DOHH2 (cell line): Measurements from ENCODE around the gene LMBRD2.
"Not testable (repeated sequence)": the region's sequence is repeated elsewhere in the genome, so short reads cannot be mapped to it uniquely, and the experiment has no call there.

Experiments
- H3F3A ChIP-seq: fragments of 200-600 bp; sonication (generic), shearing (Covaris generic); 2 replicates; pipeline ENCODE4 v1.6.0; 2016; ENCODE audit warnings: antibody characterized with exemption, mild to moderate bottlenecking; ENCODE audit not compliant: control insufficient read depth, insufficient read depth
- H3K27ac ChIP-seq: fragments of 200-600 bp; sonication (generic); 2 replicates; pipeline ENCODE4 v1.5.1; 2014; ENCODE audit warnings: low read depth, mild to moderate bottlenecking, low read length, moderate library complexity
- H3K27me3 ChIP-seq: fragments of 200-600 bp; sonication (generic); 2 replicates; pipeline ENCODE4 v1.6.1; 2014; ENCODE audit warnings: mild to moderate bottlenecking, low read length, mixed read lengths; ENCODE audit not compliant: control insufficient read depth
- H3K36me3 ChIP-seq: fragments of 200-600 bp; sonication (generic); 2 replicates; pipeline ENCODE4 v1.6.1; 2014; ENCODE audit warnings: mild to moderate bottlenecking, low read length, moderate library complexity, mixed read lengths; ENCODE audit not compliant: control insufficient read depth
- H3K4me1 ChIP-seq: fragments of 200-600 bp; sonication (generic); 2 replicates; pipeline ENCODE4 v1.6.1; 2014; ENCODE audit warnings: mild to moderate bottlenecking, low read length, mixed read lengths; ENCODE audit not compliant: control insufficient read depth
- H3K4me2 ChIP-seq: fragments of 200-600 bp; sonication (generic); 2 replicates; pipeline ENCODE4 v1.6.0; 2014; ENCODE audit warnings: mild to moderate bottlenecking, low read length, moderate library complexity
- H3K4me3 ChIP-seq: fragments of 200-600 bp; sonication (generic); 2 replicates; pipeline ENCODE4 v1.5.1; 2014; ENCODE audit warnings: mild to moderate bottlenecking, low read length, mixed read lengths
- H3K79me2 ChIP-seq: fragments of 200-600 bp; sonication (generic); 2 replicates; pipeline ENCODE4 v1.6.1; 2014; ENCODE audit warnings: mild to moderate bottlenecking, low read length, mixed read lengths; ENCODE audit not compliant: control insufficient read depth
- H3K9me2 ChIP-seq: fragments of 200-600 bp; sonication (generic); replicated peaks from 2 replicates; pipeline ENCODE4 v1.6.1; 2014; ENCODE audit warnings: mild to moderate bottlenecking, low read length, mixed read lengths; ENCODE audit not compliant: control insufficient read depth
- H3K9me3 ChIP-seq: fragments of 200-600 bp; sonication (generic); 2 replicates; pipeline ENCODE4 v1.6.1; 2014; ENCODE audit warnings: antibody characterized with exemption, low read length, mixed read lengths; ENCODE audit not compliant: control insufficient read depth, insufficient read depth
- H4K20me1 ChIP-seq: fragments of 200-600 bp; sonication (generic); 2 replicates; pipeline ENCODE4 v1.6.0; 2014; ENCODE audit warnings: low read depth, mild to moderate bottlenecking, antibody characterized with exemption, low read length, moderate library complexity; ENCODE audit not compliant: control insufficient read depth, insufficient read depth
- EZH2phosphoT487 ChIP-seq: fragments of 200-600 bp; sonication (generic); IDR thresholded peaks from 2 replicates; pipeline ENCODE4 v1.6.1; 2017; ENCODE audit warnings: borderline replicate concordance, mild to moderate bottlenecking, antibody characterized with exemption, low read length, moderate library complexity, mixed read lengths
- TF ChIP-seq, protein P1 (sequence below): fragments of 200-600 bp; sonication (generic); IDR thresholded peaks from one replicate; pipeline ENCODE4 v1.5.1; 2014; ENCODE audit warnings: antibody characterized with exemption, mild to moderate bottlenecking, low read depth, low read length; ENCODE audit not compliant: poor library complexity, severe bottlenecking

The LMBRD2 gene

DNA sequence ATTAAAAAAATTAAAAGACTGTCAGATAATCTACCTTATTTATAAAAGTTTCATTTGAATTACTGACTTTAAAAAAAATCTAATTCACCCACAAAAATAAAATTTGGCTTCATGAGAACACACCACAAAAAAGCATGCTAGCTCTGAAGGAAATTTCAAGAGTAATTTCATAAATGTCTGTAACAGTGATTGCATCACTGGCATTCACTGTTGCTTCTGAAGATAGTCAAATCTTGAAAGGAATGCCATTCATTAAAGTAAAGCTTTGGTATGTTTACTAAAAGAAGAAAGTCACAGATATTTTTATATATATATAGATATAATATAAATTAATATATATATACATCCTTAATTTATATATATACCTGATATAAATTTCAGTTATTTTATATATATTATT is 46.6 kb upstream of the LMBRD2 start:
- no peak overlapping the region for H3K27ac ChIP-seq

DNA sequence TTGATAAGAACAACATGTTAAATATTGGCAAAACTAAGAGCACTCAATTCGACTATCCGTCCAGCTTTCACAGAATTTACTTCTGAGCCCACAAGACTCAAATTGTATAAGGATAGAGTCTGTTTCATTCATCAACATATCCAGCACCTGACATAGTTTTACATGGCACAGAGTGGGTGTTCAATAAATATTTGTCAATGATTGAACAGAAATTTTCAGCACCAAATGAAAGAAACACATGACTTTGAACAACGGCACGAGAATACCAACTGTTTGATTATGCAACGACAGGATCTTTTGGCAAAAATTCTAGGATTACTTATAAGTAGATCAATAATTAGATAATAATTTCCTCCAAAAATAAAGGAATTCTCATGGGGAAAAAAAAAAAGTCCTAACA is 42.1 kb upstream of the LMBRD2 start:
- Histone ChIP-seq H3K27me3 (no peaks in the 10 kb centered on the region), H3K4me1 (no peaks in the 10 kb centered on the region), H4K20me1 (no peaks in the 10 kb centered on the region), H3K36me3 (peaks cover 72% of the 10 kb centered on the region), H3K4me3 (no peak overlapping the region), H3F3A (peaks cover 8% of the 10 kb centered on the region; the same call in 1 of the 2 replicates), H3K9me3 (no peaks in the 10 kb centered on the region), H3K4me2 (no peak overlapping the region), H3K27ac (no peak overlapping the region), H3K9me2 (no peaks in the 10 kb centered on the region), H3K79me2 (no peaks in the 10 kb centered on the region)
- TF ChIP-seq EZH2phosphoT487, result no peak
- TF ChIP-seq, protein P1, sequence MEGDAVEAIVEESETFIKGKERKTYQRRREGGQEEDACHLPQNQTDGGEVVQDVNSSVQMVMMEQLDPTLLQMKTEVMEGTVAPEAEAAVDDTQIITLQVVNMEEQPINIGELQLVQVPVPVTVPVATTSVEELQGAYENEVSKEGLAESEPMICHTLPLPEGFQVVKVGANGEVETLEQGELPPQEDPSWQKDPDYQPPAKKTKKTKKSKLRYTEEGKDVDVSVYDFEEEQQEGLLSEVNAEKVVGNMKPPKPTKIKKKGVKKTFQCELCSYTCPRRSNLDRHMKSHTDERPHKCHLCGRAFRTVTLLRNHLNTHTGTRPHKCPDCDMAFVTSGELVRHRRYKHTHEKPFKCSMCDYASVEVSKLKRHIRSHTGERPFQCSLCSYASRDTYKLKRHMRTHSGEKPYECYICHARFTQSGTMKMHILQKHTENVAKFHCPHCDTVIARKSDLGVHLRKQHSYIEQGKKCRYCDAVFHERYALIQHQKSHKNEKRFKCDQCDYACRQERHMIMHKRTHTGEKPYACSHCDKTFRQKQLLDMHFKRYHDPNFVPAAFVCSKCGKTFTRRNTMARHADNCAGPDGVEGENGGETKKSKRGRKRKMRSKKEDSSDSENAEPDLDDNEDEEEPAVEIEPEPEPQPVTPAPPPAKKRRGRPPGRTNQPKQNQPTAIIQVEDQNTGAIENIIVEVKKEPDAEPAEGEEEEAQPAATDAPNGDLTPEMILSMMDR, result no peak

More for the DNA sequence above, 46.6 kb upstream of the LMBRD2 start:
- no peak for TF ChIP-seq EZH2phosphoT487
- TF ChIP-seq, protein P1, result no peak
- Histone ChIP-seq H3K4me3 (no peak overlapping the region), H3K4me2 (no peak overlapping the region), H3K9me3 (no peaks in the 10 kb centered on the region), H3K27me3 (no peaks in the 10 kb centered on the region), H3K79me2 (no peaks in the 10 kb centered on the region), H3F3A (peaks cover 5% of the 10 kb centered on the region), H3K36me3 (peaks cover 74% of the 10 kb centered on the region), H4K20me1 (no peaks in the 10 kb centered on the region), H3K4me1 (no peaks in the 10 kb centered on the region), H3K9me2 (no peaks in the 10 kb centered on the region)

DNA sequence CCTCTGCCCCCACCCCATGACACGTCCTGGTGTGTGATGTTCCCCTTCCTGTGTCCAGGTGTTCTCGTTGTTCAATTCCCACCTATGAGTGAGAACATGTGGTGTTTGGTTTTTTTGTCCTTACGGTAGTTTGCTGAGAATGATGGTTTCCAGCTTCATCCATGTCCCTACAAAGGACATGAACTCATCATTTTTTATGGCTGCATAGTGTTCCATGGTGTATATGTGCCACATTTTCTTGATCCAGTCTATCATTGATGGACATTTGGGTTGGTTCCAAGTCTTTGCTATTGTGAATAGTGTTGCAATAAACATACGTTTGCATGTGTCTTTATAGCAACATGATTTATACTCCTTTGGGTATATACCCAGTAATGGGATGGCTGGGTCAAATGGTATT is 32.7 kb upstream of the LMBRD2 start:
- H3K36me3 ChIP-seq, result peaks cover 48% of the 10 kb centered on the region
- H3K9me2 ChIP-seq, H3K27ac ChIP-seq, H3K9me3 ChIP-seq, H3K4me2 ChIP-seq, H3K4me3 ChIP-seq, H3K79me2 ChIP-seq, H4K20me1 ChIP-seq, H3K4me1 ChIP-seq, H3K27me3 ChIP-seq, H3F3A ChIP-seq: not testable (repeated sequence)

DNA sequence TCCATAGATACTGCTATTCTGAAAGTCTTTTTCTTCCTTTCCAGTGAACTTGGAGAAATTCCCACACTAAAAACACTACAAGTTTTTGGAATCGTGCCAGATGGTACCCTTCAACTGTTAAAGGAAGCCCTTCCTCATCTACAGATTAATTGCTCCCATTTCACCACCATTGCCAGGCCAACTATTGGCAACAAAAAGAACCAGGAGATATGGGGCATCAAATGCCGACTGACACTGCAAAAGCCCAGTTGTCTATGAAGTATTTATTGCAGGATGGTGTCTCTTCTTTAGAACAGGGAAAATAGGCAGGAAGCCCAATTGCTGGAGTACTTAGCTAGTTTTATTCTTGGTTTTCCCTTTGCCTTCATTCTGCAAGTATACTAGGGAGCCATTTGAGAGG is 30.1 kb upstream of the LMBRD2 start:
- peaks cover 72% of the 10 kb centered on the region for H3K36me3 ChIP-seq
- no peaks in the 10 kb centered on the region for H3K4me1 ChIP-seq
- H3K79me2 ChIP-seq, result no peaks in the 10 kb centered on the region
- H3K4me2 ChIP-seq, result no peak overlapping the region
- no peak overlapping the region for H3K27ac ChIP-seq
- no peaks in the 10 kb centered on the region for H3K9me2 ChIP-seq
- no peaks in the 10 kb centered on the region for H3K9me3 ChIP-seq
- TF ChIP-seq, protein P1, result no peak
- no peak for TF ChIP-seq EZH2phosphoT487
- H3K4me3 ChIP-seq, result no peak overlapping the region
- no peaks in the 10 kb centered on the region for H3F3A ChIP-seq
- no peaks in the 10 kb centered on the region for H3K27me3 ChIP-seq
- no peaks in the 10 kb centered on the region for H4K20me1 ChIP-seq
